IMR-90 (cell line): ENCODE measurements around the gene DGLUCY. TPM values are rescaled to one million over a fixed set of nuclear protein-coding genes. Genes with fewer than 3 reads are reported as not detected.

Experiments
- ATAC-seq: fragments of 200-7000 bp; cut with Tn5 transposase; 2 replicates; pipeline ENCODE4 v1.9.1; 2020; ENCODE audit warnings: low read depth, mild to moderate bottlenecking, moderate library complexity
- BruUV-seq: library from RNA; stranded (reverse); fragments of 400-500 nt; replicated peaks from 2 replicates; lab custom pipeline; 2021; lab: Mats Ljungman, UMichigan
- CTCF ChIA-PET: fragments of 300-600 bp; formaldehyde crosslinking; extraction: SDS; loops from one replicate; lab custom pipeline; 2021; ENCODE audit warnings: antibody characterized with exemption; lab: Yijun Ruan, JAX
- POLR2A ChIA-PET: fragments of 300-600 bp; sonication (Branson Sonifier 250); formaldehyde crosslinking; loops from one replicate; lab custom pipeline; 2022; ENCODE audit warnings: antibody characterized with exemption; ENCODE audit not compliant: unreplicated experiment; lab: Charles Lee
- DNase-seq: peaks from one replicate; pipeline ENCODE4 v3.0.0; 2013
- H2AFZ ChIP-seq: replicated peaks from 2 replicates; pipeline ENCODE3; 2013; ENCODE audit warnings: low read length, mild to moderate bottlenecking; ENCODE audit not compliant: poor library complexity
- H2AK5ac ChIP-seq: 2 replicates; pipeline ENCODE4 v1.6.1; 2013; ENCODE audit warnings: low read depth, low read length, inconsistent platforms
- H2AK9ac ChIP-seq: replicated peaks from 2 replicates; pipeline ENCODE3; 2013; ENCODE audit warnings: mild to moderate bottlenecking, low read depth, low read length, moderate library complexity; ENCODE audit not compliant: poor library complexity
- H2BK120ac ChIP-seq: 2 replicates; pipeline ENCODE4 v1.6.1; 2013; ENCODE audit warnings: low read depth, low read length, inconsistent platforms
- H2BK15ac ChIP-seq: 3 replicates; pipeline ENCODE4 v1.6.1; 2013; ENCODE audit warnings: low read depth, low read length, inconsistent platforms
- H2BK20ac ChIP-seq: 2 replicates; pipeline ENCODE4 v1.6.1; 2013; ENCODE audit warnings: low read depth, mild to moderate bottlenecking, inconsistent platforms, low read length, moderate library complexity
- H2BK5ac ChIP-seq: 2 replicates; pipeline ENCODE4 v1.6.1; 2013; ENCODE audit warnings: mild to moderate bottlenecking, low read depth, low read length, inconsistent platforms; ENCODE audit not compliant: poor library complexity, severe bottlenecking
- H3K14ac ChIP-seq: replicated peaks from 2 replicates; pipeline ENCODE4 v1.6.1; 2013; ENCODE audit warnings: low read depth, low read length, inconsistent platforms
- H3K18ac ChIP-seq: 2 replicates; pipeline ENCODE4 v1.6.1; 2013; ENCODE audit warnings: low read depth, low read length, control low read depth
- H3K23ac ChIP-seq: 2 replicates; pipeline ENCODE4 v1.6.1; 2013; ENCODE audit warnings: low read depth, low read length, inconsistent platforms
- H3K27ac ChIP-seq: 2 replicates; pipeline ENCODE4 v1.5.1; 2013; ENCODE audit warnings: mild to moderate bottlenecking, control low read depth, low read length; ENCODE audit not compliant: insufficient read depth
- H3K27me3 ChIP-seq: 2 replicates; pipeline ENCODE4 v1.6.1; 2013; ENCODE audit warnings: low read length; ENCODE audit not compliant: control insufficient read depth, insufficient read depth
- H3K36me3 ChIP-seq: 2 replicates; pipeline ENCODE4 v1.6.1; 2013; ENCODE audit warnings: low read length, mixed read lengths; ENCODE audit not compliant: control insufficient read depth, insufficient read depth
- H3K4ac ChIP-seq: 2 replicates; pipeline ENCODE4 v1.6.1; 2013; ENCODE audit warnings: low read depth, low read length, inconsistent platforms
- H3K4me1 ChIP-seq: 2 replicates; pipeline ENCODE4 v1.6.1; 2013; ENCODE audit warnings: low read length, mixed read lengths; ENCODE audit not compliant: control insufficient read depth, insufficient read depth
- H3K4me2 ChIP-seq: 2 replicates; pipeline ENCODE4 v1.6.1; 2013; ENCODE audit warnings: low read depth, mild to moderate bottlenecking, control low read depth, low read length, moderate library complexity
- H3K4me3 ChIP-seq: 2 replicates; pipeline ENCODE4 v1.5.1; 2013; ENCODE audit warnings: low read depth, mild to moderate bottlenecking, control low read depth, low read length, moderate library complexity; ENCODE audit not compliant: insufficient read depth
- H3K56ac ChIP-seq: 2 replicates; pipeline ENCODE4 v1.6.1; 2013; ENCODE audit warnings: low read length, inconsistent platforms; ENCODE audit not compliant: insufficient read depth; ENCODE audit errors: extremely low read depth
- H3K79me1 ChIP-seq, 2 experiments: 2 replicates each; pipeline ENCODE4 v1.6.1; 2013; ENCODE audit warnings: low read length in 2 of 2, inconsistent platforms in 1 of 2, low read depth in 1 of 2
- H3K9ac ChIP-seq: 2 replicates; pipeline ENCODE4 v1.6.1; 2013; ENCODE audit warnings: low read depth, low read length, control low read depth
- H3K9me1 ChIP-seq: 2 replicates; pipeline ENCODE4 v1.6.1; 2013; ENCODE audit warnings: low read length, inconsistent platforms; ENCODE audit not compliant: insufficient read depth
- H3K9me3 ChIP-seq: 2 replicates; pipeline ENCODE4 v1.6.1; 2013; ENCODE audit warnings: low read length; ENCODE audit not compliant: control insufficient read depth, insufficient read depth
- H4K20me1 ChIP-seq: 2 replicates; pipeline ENCODE4 v1.6.1; 2013; ENCODE audit warnings: low read length, inconsistent platforms; ENCODE audit not compliant: insufficient read depth
- H4K5ac ChIP-seq: 2 replicates; pipeline ENCODE4 v1.6.1; 2013; ENCODE audit warnings: mild to moderate bottlenecking, low read depth, low read length, control low read depth
- H4K8ac ChIP-seq, 2 experiments: 2 replicates each; pipeline ENCODE4 v1.6.1; 2013; ENCODE audit warnings: low read depth in 2 of 2, low read length in 2 of 2, control low read depth in 1 of 2, inconsistent platforms in 1 of 2
- H4K91ac ChIP-seq: 2 replicates; pipeline ENCODE4 v1.6.1; 2013; ENCODE audit warnings: low read depth, low read length, inconsistent platforms; ENCODE audit not compliant: insufficient read depth
- BHLHE40 ChIP-seq: fragments of 150-350 bp; IDR thresholded peaks from 2 replicates; pipeline ENCODE4 v1.6.1; 2016; ENCODE audit warnings: mild to moderate bottlenecking, low read depth, low read length
- CEBPB ChIP-seq: IDR thresholded peaks from 2 replicates; pipeline ENCODE4 v1.6.1; 2012; ENCODE audit warnings: low read depth, low read length, improper control_type of control experiment
- CHD1 ChIP-seq: IDR thresholded peaks from 2 replicates; pipeline ENCODE4 v1.6.1; 2012; ENCODE audit warnings: low read depth, low read length, improper control_type of control experiment
- CTCF ChIP-seq: conservative IDR thresholded peaks from 2 replicates; pipeline ENCODE4 v1.5.1; 2012; ENCODE audit warnings: mild to moderate bottlenecking, low read depth, low read length, improper control_type of control experiment
- ELK1 ChIP-seq: fragments of 150-350 bp; IDR thresholded peaks from 2 replicates; pipeline ENCODE4 v1.6.1; 2016; ENCODE audit warnings: low read depth, mild to moderate bottlenecking, low read length, moderate library complexity, borderline replicate concordance
- FOS ChIP-seq: fragments of 150-350 bp; IDR thresholded peaks from 2 replicates; pipeline ENCODE4 v1.6.1; 2016; ENCODE audit warnings: low read depth, low read length
- MAFK ChIP-seq: IDR thresholded peaks from 2 replicates; pipeline ENCODE4 v1.6.1; 2012; ENCODE audit warnings: low read depth, low read length, improper control_type of control experiment
- MAZ ChIP-seq: IDR thresholded peaks from 2 replicates; pipeline ENCODE4 v1.6.1; 2012; ENCODE audit warnings: low read depth, mild to moderate bottlenecking, low read length, improper control_type of control experiment, moderate library complexity, borderline replicate concordance
- MXI1 ChIP-seq: IDR thresholded peaks from 2 replicates; pipeline ENCODE4 v1.6.1; 2012; ENCODE audit warnings: low read depth, mild to moderate bottlenecking, low read length, moderate library complexity, borderline replicate concordance
- NFE2L2 ChIP-seq: fragments of 150-350 bp; IDR thresholded peaks from 2 replicates; pipeline ENCODE4 v1.6.1; 2016; ENCODE audit warnings: low read depth, mild to moderate bottlenecking, low read length
- POLR2A ChIP-seq: IDR thresholded peaks from 2 replicates; pipeline ENCODE4 v1.6.1; 2012; ENCODE audit warnings: mild to moderate bottlenecking, low read depth, low read length
- RAD21 ChIP-seq: IDR thresholded peaks from 2 replicates; pipeline ENCODE4 v1.6.1; 2012; ENCODE audit warnings: low read length, improper control_type of control experiment
- RCOR1 ChIP-seq: IDR thresholded peaks from 2 replicates; pipeline ENCODE4 v1.6.1; 2012; ENCODE audit warnings: mild to moderate bottlenecking, low read length, improper control_type of control experiment; ENCODE audit not compliant: insufficient replicate concordance
- RFX5 ChIP-seq: IDR thresholded peaks from 2 replicates; pipeline ENCODE4 v1.8.0; 2012; ENCODE audit warnings: low read depth, mild to moderate bottlenecking, low read length, moderate library complexity
- SMC3 ChIP-seq: fragments of 150-350 bp; IDR thresholded peaks from 2 replicates; pipeline ENCODE4 v1.6.1; 2016; ENCODE audit warnings: low read depth, mild to moderate bottlenecking, antibody characterized with exemption, low read length, moderate library complexity
- USF2 ChIP-seq: fragments of 150-350 bp; IDR thresholded peaks from 2 replicates; pipeline ENCODE4 v1.6.1; 2017; ENCODE audit warnings: mild to moderate bottlenecking, antibody characterized with exemption, low read length, low read depth
- dilution Hi-C: fragments of 300-500 bp; cut with HindIII; formaldehyde crosslinking; loops from one replicate; pipeline ENCODE4 v1.14.3; 2018; ENCODE audit warnings: low sequenced_read_pairs; ENCODE audit not compliant: unreplicated experiment
- in situ Hi-C: fragments of 300-500 bp; cut with MboI; formaldehyde crosslinking; loops from 3 replicates; pipeline ENCODE4 v1.14.3; 2019; ENCODE audit warnings: low sequenced_read_pairs, inconsistent platforms, mixed read lengths
- intact Hi-C: fragments of 100-400 bp; cut with micrococcal nuclease; formaldehyde crosslinking; loops from 2 replicates; pipeline ENCODE4 v1.10.0; 2022
- polyA plus RNA-seq, 3 experiments: library from polyadenylated mRNA; depleted of rRNA; stranded (reverse); fragments of >200 nt; gene quantifications; 2 replicates each; pipeline ENCODE4 v1.2.3, GENCODE V29; 2012; ENCODE audit warnings: low replicate concordance in 1 of 3
- total RNA-seq: library from RNA; depleted of rRNA; stranded (reverse); fragments of >200 nt; gene quantifications from 2 replicates; pipeline ENCODE4 v1.2.3, GENCODE V29; 2012

DGLUCY gene
- total and polyA plus RNA-seq, 2 of the 4 experiments (the other 2 are of a cell fraction), result 8.5 to 13.3 TPM

GRCh38 chr14:91070572-91070971, 43.3 kb upstream of the DGLUCY start:
- intact Hi-C loops (no loop called here), dilution Hi-C loops (no loop called here), in situ Hi-C loops (no loop called here)
- no TSS peak for BruUV-seq
- Histone ChIP-seq H2AK9ac (no peak overlapping the region), H3K9ac (no peak overlapping the region), H3K4me2 (no peak overlapping the region), H3K4me3 (no peak overlapping the region), H2BK15ac (no peak overlapping the region), H2AFZ (no peak overlapping the region), H4K8ac (no peak overlapping the region), H3K18ac (no peak overlapping the region), H3K27me3 (no peaks in the 10 kb centered on the region), H3K56ac (no peak overlapping the region), H2BK5ac (no peak overlapping the region), H3K9me3 (no peaks in the 10 kb centered on the region), H3K14ac (no peak overlapping the region), H3K9me1 (no peaks in the 10 kb centered on the region), H3K4ac (no peak overlapping the region), H3K23ac (no peak overlapping the region), H2BK20ac (no peak overlapping the region), H4K5ac (no peak overlapping the region), H4K20me1 (no peaks in the 10 kb centered on the region), H2AK5ac (no peak overlapping the region), H3K4me1 (no peaks in the 10 kb centered on the region), H3K36me3 (no peaks in the 10 kb centered on the region), H2BK120ac (no peak overlapping the region), H4K91ac (no peak overlapping the region), H3K27ac (no peak overlapping the region), H3K79me1 (no peaks in the 10 kb centered on the region)
- DNase-seq (no peak), ATAC-seq (no peak)
- TF ChIP-seq MAZ (no peak), ELK1 (no peak), NFE2L2 (no peak), SMC3 (no peak), MAFK (no peak), RAD21 (no peak), BHLHE40 (no peak), USF2 (no peak), CHD1 (no peak), POLR2A (no peak), RCOR1 (no peak), FOS (no peak), MXI1 (no peak), RFX5 (no peak), CEBPB (no peak), CTCF (no peak)
- CTCF ChIA-PET, result no interaction called here
- POLR2A ChIA-PET, result no interaction called here
